GM18526 (cell line): ENCODE results near the gene DPF1.

Experiments used
- POLR2A ChIP-seq: IDR thresholded peaks from 3 replicates; pipeline ENCODE4 v1.6.1; 2011; ENCODE audit not compliant: insufficient read length; ENCODE audit errors: extremely low read depth

The DPF1 gene

GRCh38 chr19:38196245-38196837 lies 27.7 kb downstream of the DPF1 start:
- no peak for TF ChIP-seq POLR2A

- no peak for TF ChIP-seq POLR2A
These were observed 28.8 kb downstream of the DPF1 start for GRCh38 chr19:38195237-38195636.

GRCh38 chr19:38194061-38194701 lies 29.8 kb downstream of the DPF1 start:
- no peak for TF ChIP-seq POLR2A

GRCh38 chr19:38193445-38193844 lies 30.6 kb downstream of the DPF1 start:
- no peak for TF ChIP-seq POLR2A

- no peak for TF ChIP-seq POLR2A
These were observed 32.3 kb downstream of the DPF1 start for GRCh38 chr19:38191747-38192146.

GRCh38 chr19:38190793-38191192 lies 33.2 kb downstream of the DPF1 start:
- TF ChIP-seq POLR2A, result no peak

GRCh38 chr19:38190061-38190460 lies 34.0 kb downstream of the DPF1 start:
- no peak for TF ChIP-seq POLR2A

GRCh38 chr19:38185562-38185961 lies 38.5 kb downstream of the DPF1 start:
- no peak for TF ChIP-seq POLR2A

GRCh38 chr19:38184815-38185214 lies 39.2 kb downstream of the DPF1 start:
- TF ChIP-seq POLR2A, result no peak

GRCh38 chr19:38183251-38183897 lies 40.6 kb downstream of the DPF1 start:
- no peak for TF ChIP-seq POLR2A

- no peak for TF ChIP-seq POLR2A
These were observed 41.3 kb downstream of the DPF1 start for GRCh38 chr19:38182536-38183210.

GRCh38 chr19:38180071-38180470 lies 44.0 kb downstream of the DPF1 start:
- TF ChIP-seq POLR2A, result no peak

- TF ChIP-seq POLR2A, result no peak
These were observed 48.6 kb downstream of the DPF1 start for GRCh38 chr19:38175422-38175821.

GRCh38 chr19:38173291-38174041 lies 50.6 kb downstream of the DPF1 start:
- no peak for TF ChIP-seq POLR2A

GRCh38 chr19:38172001-38172400 lies 52.0 kb downstream of the DPF1 start:
- no peak for TF ChIP-seq POLR2A
